ENCODE results near the gene SULT1C4.

The SULT1C4 gene

GRCh38 chr2:108360776-108361468 lies 16.8 kb upstream of the SULT1C4 start:
- no peak overlapping the region for H3K4me3 ChIP-seq (ENCODE audit: low read depth, low read length)
- CTCF ChIA-PET = interaction anchor here (0.8 to 1.0 kb wide), 2 partner anchors 10 to 35 kb away, joined by 3 read pairs; no protein-coding TSS in a partner anchor
- no peak for TF ChIP-seq CTCF (IDR thresholded peaks at IDR 0.05; ENCODE audit: insufficient read depth, low read length, missing control alignments)
- DNase-seq (ENCODE audit: low read depth, low spot score) = no peak
- POLR2A ChIA-PET = no interaction called here

GRCh38 chr2:108363024-108363907 lies 14.5 kb upstream of the SULT1C4 start:
- ChIA-PET POLR2A (interaction anchor here (1.3 kb wide), 1 partner anchor 85 kb away, joined by 5 read pairs; the partner anchor contains the start of gene GCC2), CTCF (interaction anchor here (1.1 kb wide), 1 partner anchor 12 kb away, joined by 3 read pairs; no protein-coding TSS in a partner anchor)
- DNase-seq (ENCODE audit: low read depth, low spot score) = no peak
- H3K4me3 ChIP-seq (ENCODE audit: low read depth, low read length) = no peak overlapping the region
- no peak for TF ChIP-seq CTCF (IDR thresholded peaks at IDR 0.05; ENCODE audit: insufficient read depth, low read length, missing control alignments)

GRCh38 chr2:108363908-108364225 lies 13.9 kb upstream of the SULT1C4 start:
- ChIA-PET POLR2A (no interaction called here), CTCF (interaction anchor here (1.1 kb wide), 1 partner anchor 11 kb away, joined by 3 read pairs; no protein-coding TSS in a partner anchor)
- DNase-seq (ENCODE audit: low read depth, low spot score) = no peak
- no peak overlapping the region for H3K4me3 ChIP-seq (ENCODE audit: low read depth, low read length)
- no peak for TF ChIP-seq CTCF (IDR thresholded peaks at IDR 0.05; ENCODE audit: insufficient read depth, low read length, missing control alignments)

GRCh38 chr2:108364676-108365297 lies 13.0 kb upstream of the SULT1C4 start:
- ChIA-PET CTCF (no interaction called here), POLR2A (no interaction called here)
- no peak overlapping the region for H3K4me3 ChIP-seq (ENCODE audit: low read depth, low read length)
- no peak for DNase-seq (ENCODE audit: low read depth, low spot score)
- TF ChIP-seq CTCF (IDR thresholded peaks at IDR 0.05; ENCODE audit: insufficient read depth, low read length, missing control alignments) = no peak

- no peak for DNase-seq (ENCODE audit: low read depth, low spot score)
- TF ChIP-seq CTCF (IDR thresholded peaks at IDR 0.05; ENCODE audit: insufficient read depth, low read length, missing control alignments) = no peak
- no peak overlapping the region for H3K4me3 ChIP-seq (ENCODE audit: low read depth, low read length)
- ChIA-PET POLR2A (no interaction called here), CTCF (no interaction called here)
Observed at GRCh38 chr2:108365656-108366055, 12.1 kb upstream of the SULT1C4 start.

- no peak for TF ChIP-seq CTCF (IDR thresholded peaks at IDR 0.05; ENCODE audit: insufficient read depth, low read length, missing control alignments)
- CTCF ChIA-PET = no interaction called here
- no peak for DNase-seq (ENCODE audit: low read depth, low spot score)
- POLR2A ChIA-PET = no interaction called here
- H3K4me3 ChIP-seq (ENCODE audit: low read depth, low read length) = no peak overlapping the region
Observed at GRCh38 chr2:108367014-108367413, 10.7 kb upstream of the SULT1C4 start.

Measured in AG04449 (cell line).